WTC11 (cell line): ENCODE data around the gene DHX34. TPM values are rescaled to one million over a fixed set of nuclear protein-coding genes. Genes with fewer than 3 reads are reported as not detected.
"Not testable (repeated sequence)": the region's sequence is repeated elsewhere in the genome, so short reads cannot be mapped to it uniquely, and the experiment has no call there.

ENCODE experiments used
- ATAC-seq: fragments of 200-7000 bp; cut with Tn5 transposase; 2 replicates; pipeline ENCODE4 v1.10.0; 2021; ENCODE audit warnings: mild to moderate bottlenecking, moderate library complexity
- CTCF ChIA-PET: fragments of 300-600 bp; sonication (Branson Sonifier 250); formaldehyde crosslinking; loops from one replicate; lab custom pipeline; 2021; ENCODE audit warnings: antibody characterized with exemption; lab: Charles Lee
- POLR2A ChIA-PET: fragments of 350-600 bp; sonication (Branson Sonifier 250); formaldehyde crosslinking; loops from one replicate; lab custom pipeline; 2021; ENCODE audit warnings: antibody characterized with exemption; lab: Charles Lee
- DNase-seq: peaks from one replicate; pipeline ENCODE4 v3.0.0; 2021; ENCODE audit warnings: low spot score
- H3K27ac Mint-ChIP-seq: 2 replicates; pipeline ENCODE4 v1.8.0; 2021; ENCODE audit warnings: mixed read lengths
- H3K27me3 Mint-ChIP-seq: 2 replicates; pipeline ENCODE4 v1.8.0; 2021; ENCODE audit warnings: low read depth, mild to moderate bottlenecking, moderate library complexity, mixed read lengths
- H3K36me3 Mint-ChIP-seq: 2 replicates; pipeline ENCODE4 v1.8.0; 2021; ENCODE audit warnings: mixed read lengths
- H3K4me1 Mint-ChIP-seq: 2 replicates; pipeline ENCODE4 v1.8.0; 2022; ENCODE audit warnings: mixed read lengths
- H3K4me3 Mint-ChIP-seq: 2 replicates; pipeline ENCODE4 v1.8.0; 2021; ENCODE audit warnings: mild to moderate bottlenecking, moderate library complexity, mixed read lengths
- H3K9me3 Mint-ChIP-seq: 2 replicates; pipeline ENCODE4 v1.8.0; 2021; ENCODE audit warnings: mixed read lengths
- AFF4 ChIP-seq: sonication (generic); formaldehyde crosslinking; IDR thresholded peaks from 2 replicates; pipeline ENCODE4 v1.8.1; 2023; ENCODE audit warnings: mild to moderate bottlenecking, missing genetic modification reagents, borderline replicate concordance
- CREB1 ChIP-seq: sonication (generic); formaldehyde crosslinking; IDR thresholded peaks from 2 replicates; pipeline ENCODE4 v1.8.0; 2023; ENCODE audit warnings: mild to moderate bottlenecking, missing genetic modification reagents
- FOXP1 ChIP-seq: sonication (generic); formaldehyde crosslinking; IDR thresholded peaks from 2 replicates; pipeline ENCODE4 v1.8.0; 2022; ENCODE audit warnings: missing genetic modification reagents, mild to moderate bottlenecking, moderate library complexity, borderline replicate concordance
- GABPB1 ChIP-seq: sonication (generic); formaldehyde crosslinking; IDR thresholded peaks from 2 replicates; pipeline ENCODE4 v1.8.1; 2023; ENCODE audit warnings: mild to moderate bottlenecking, missing genetic modification reagents
- MXD4 ChIP-seq: fragments of 250-450 bp; sonication (Bioruptor Pico); IDR thresholded peaks from 2 replicates; pipeline ENCODE4 v1.8.0; 2021; ENCODE audit warnings: mild to moderate bottlenecking, moderate library complexity, borderline replicate concordance
- PRDM15 ChIP-seq: sonication (generic); formaldehyde crosslinking; IDR thresholded peaks from 2 replicates; pipeline ENCODE4 v1.8.0; 2022; ENCODE audit warnings: missing genetic modification reagents
- SP1 ChIP-seq: sonication (generic); formaldehyde crosslinking; conservative IDR thresholded peaks from 2 replicates; pipeline ENCODE4 v1.8.1; 2022; ENCODE audit warnings: missing genetic modification reagents
- STAT6 ChIP-seq: sonication (generic); formaldehyde crosslinking; conservative IDR thresholded peaks from 2 replicates; pipeline ENCODE4 v1.8.1; 2023; ENCODE audit warnings: mild to moderate bottlenecking, low read depth, missing genetic modification reagents, moderate library complexity
- TCF7 ChIP-seq: sonication (generic); formaldehyde crosslinking; IDR thresholded peaks from 2 replicates; pipeline ENCODE4 v1.8.0; 2022; ENCODE audit warnings: mild to moderate bottlenecking, low read depth, missing genetic modification reagents, moderate library complexity
- TP53 ChIP-seq: sonication (generic); formaldehyde crosslinking; IDR thresholded peaks from 2 replicates; pipeline ENCODE4 v1.8.1; 2023; ENCODE audit warnings: mild to moderate bottlenecking, missing genetic modification reagents
- USF2 ChIP-seq: sonication (generic); formaldehyde crosslinking; IDR thresholded peaks from 2 replicates; pipeline ENCODE4 v1.8.1; 2023; ENCODE audit warnings: mild to moderate bottlenecking, missing genetic modification reagents, moderate library complexity
- ZNF232 ChIP-seq: sonication (generic); formaldehyde crosslinking; IDR thresholded peaks from 2 replicates; pipeline ENCODE4 v1.8.0; 2022; ENCODE audit warnings: mild to moderate bottlenecking, missing genetic modification reagents
- ZNF263 ChIP-seq: sonication (generic); formaldehyde crosslinking; IDR thresholded peaks from 2 replicates; pipeline ENCODE4 v1.8.1; 2022; ENCODE audit warnings: low read depth, mild to moderate bottlenecking, moderate library complexity, missing genetic modification reagents
- total RNA-seq: library from RNA; stranded (reverse); gene quantifications from 3 replicates; pipeline ENCODE4 v1.2.3, GENCODE V29; 2021

DHX34 gene
- total RNA-seq, 1 experiment from 2014 or later = 35.6 TPM

- TF ChIP-seq USF2 = no peak
- TF ChIP-seq CREB1 (CRISPR knock-in tag) = no peak
- TF ChIP-seq AFF4 (CRISPR knock-in tag) = no peak
Measured at GRCh38 chr19:47362321-47362720, 13.2 kb downstream of the DHX34 start (continued).

- ATAC-seq = peak; percentile 77
- DNase-seq = peak; percentile 42
Measured at GRCh38 chr19:47363758-47364531, 14.8 kb downstream of the DHX34 start.

GRCh38 chr19:47365455-47365854 lies 16.3 kb downstream of the DHX34 start:
- not testable (repeated sequence) for H3K4me3 Mint-ChIP-seq

More at GRCh38 chr19:47363758-47364531, 14.8 kb downstream of the DHX34 start:
- H3K27me3 Mint-ChIP-seq = no peaks in the 10 kb centered on the region
- H3K27ac Mint-ChIP-seq = 0 out of 2 replicates have a peak overlapping the region, but pooled peaks have one; percentile 45
- TF ChIP-seq STAT6 (CRISPR knock-in tag) (no peak), CREB1 (CRISPR knock-in tag) (no peak), GABPB1 (CRISPR knock-in tag) (no peak), ZNF232 (CRISPR knock-in tag) (no peak), MXD4 (CRISPR knock-in tag) (no peak), TCF7 (no peak), TP53 (CRISPR knock-in tag) (no peak), PRDM15 (CRISPR knock-in tag) (no peak), FOXP1 (CRISPR knock-in tag) (no peak), ZNF263 (no peak), SP1 (CRISPR knock-in tag) (no peak)
- TF ChIP-seq, all 79 proteins: peak for 0
- Mint-ChIP-seq H3K4me3 (no peak overlapping the region), H3K4me1 (no peaks in the 10 kb centered on the region), H3K36me3 (peaks cover 62% of the 10 kb centered on the region), H3K9me3 (no peaks in the 10 kb centered on the region)
- ChIA-PET CTCF (interaction anchor here (1.5 kb wide), 1 partner anchor 15 kb away, joined by 3 read pairs; the partner anchor contains the start of gene DHX34), POLR2A (no interaction called here)

More at GRCh38 chr19:47365455-47365854, 16.3 kb downstream of the DHX34 start:
- peaks cover 63% of the 10 kb centered on the region for H3K36me3 Mint-ChIP-seq
- POLR2A ChIA-PET, H3K27ac Mint-ChIP-seq, H3K27me3 Mint-ChIP-seq, H3K9me3 Mint-ChIP-seq, ATAC-seq, DNase-seq, H3K4me1 Mint-ChIP-seq, CTCF ChIA-PET: not testable (repeated sequence)
